GM18907 (cell line): Measurements from ENCODE around the gene KIAA2012.

Source experiments
- ATAC-seq: cut with Tn5 transposase; IDR thresholded peaks from one replicate; pipeline ENCODE4 v1.9.1; 2021; ENCODE audit warnings: mild to moderate bottlenecking, moderate library complexity; ENCODE audit not compliant: unreplicated experiment

KIAA2012 gene

DNA sequence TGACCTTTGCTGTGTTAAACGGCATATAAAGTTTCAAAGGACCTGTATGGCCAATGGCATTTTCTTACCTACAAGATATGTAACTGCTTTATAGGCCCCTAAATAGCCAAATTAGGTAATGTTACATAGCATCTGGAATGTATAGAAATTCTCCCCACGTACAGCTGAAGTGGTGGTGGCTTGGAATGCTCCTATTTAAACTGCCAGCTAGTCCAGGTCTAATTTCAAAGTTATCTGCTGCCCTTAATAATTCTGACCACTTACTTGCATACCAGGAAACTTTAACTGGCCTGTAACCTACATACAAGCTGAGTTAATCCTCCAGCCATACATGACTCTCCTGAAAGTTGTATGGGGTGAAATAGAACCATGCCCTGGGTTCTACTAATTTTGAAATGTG is 1.3 kb downstream of the KIAA2012 start:
- no peak for ATAC-seq

DNA sequence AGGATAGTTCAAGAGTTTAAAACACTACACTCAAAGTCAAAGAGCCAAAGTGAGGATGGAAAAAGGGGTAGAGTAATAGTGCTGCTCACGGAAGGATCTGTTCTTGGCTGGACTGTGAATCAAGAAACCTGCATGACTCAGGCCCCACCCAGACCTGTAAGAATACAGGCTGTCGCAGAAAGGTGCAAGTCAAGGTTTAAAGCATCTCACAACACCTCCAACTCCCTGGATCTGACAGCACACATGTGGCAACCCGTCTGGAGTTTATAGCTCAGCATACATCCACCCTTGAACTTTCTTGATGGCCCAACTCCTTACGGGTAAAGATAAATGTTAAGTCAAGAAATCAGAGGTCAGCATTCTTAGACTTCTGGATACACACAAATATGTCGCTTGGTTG is 6.3 kb downstream of the KIAA2012 start:
- no peak for ATAC-seq

DNA sequence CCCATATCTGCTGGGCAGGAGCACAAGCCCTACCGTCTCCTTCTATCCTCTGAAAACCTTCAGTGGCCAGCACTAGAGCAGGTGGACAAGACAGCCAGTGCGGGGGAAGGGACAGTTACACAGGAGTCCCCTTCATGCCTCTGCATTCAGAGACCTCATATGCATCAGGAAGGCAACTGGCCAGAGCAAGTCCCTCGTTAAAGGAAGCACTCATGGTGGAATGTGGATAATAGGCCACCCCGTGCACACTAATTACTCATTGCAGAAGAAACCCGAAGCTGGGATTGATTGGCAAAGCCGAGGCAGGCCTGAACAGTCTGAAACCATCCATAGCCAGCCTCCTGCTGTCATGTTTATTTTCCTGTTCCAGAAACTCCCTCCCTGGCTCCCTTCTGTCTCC is 11.2 kb downstream of the KIAA2012 start:
- no peak for ATAC-seq

DNA sequence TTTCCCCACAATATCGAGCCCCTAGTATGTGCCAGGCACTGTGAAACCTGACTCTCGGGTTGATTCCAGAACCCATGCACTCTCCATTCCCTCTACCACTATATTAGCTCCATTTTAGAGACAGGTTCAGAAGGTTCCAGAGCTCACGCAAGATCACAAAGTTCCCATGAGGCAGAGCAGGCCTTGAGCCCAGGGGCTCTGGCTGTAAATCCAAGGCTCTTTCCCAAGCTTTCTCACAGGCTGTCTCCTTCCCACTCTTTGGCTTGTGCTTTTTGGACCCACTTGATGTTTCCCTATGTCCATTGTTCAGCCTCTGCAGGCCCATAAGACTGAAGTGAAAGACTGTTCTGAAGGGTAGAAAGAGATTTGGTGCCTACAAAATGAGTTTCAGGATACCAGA is 15.7 kb downstream of the KIAA2012 start:
- no peak for ATAC-seq

DNA sequence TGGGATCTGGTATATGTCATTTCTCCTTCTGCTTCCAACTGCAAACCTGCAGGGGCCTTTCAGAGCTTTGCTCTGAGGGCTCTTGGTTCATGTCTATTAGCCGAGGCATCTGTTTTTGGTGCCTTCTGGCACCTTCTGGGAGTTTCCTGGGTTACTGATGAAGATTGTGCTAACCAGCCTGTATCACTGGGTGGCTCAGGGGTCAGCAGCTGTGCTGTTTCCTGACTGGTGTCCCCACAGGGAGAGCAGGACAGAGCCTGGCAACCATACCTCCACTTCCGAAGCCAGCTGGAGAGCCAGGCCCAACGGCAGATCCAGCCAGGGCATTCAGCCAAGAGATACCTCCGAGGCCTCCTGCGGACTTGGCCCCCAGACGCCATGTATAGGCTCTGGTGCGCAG is 17.5 kb downstream of the KIAA2012 start:
- ATAC-seq, result no peak

DNA sequence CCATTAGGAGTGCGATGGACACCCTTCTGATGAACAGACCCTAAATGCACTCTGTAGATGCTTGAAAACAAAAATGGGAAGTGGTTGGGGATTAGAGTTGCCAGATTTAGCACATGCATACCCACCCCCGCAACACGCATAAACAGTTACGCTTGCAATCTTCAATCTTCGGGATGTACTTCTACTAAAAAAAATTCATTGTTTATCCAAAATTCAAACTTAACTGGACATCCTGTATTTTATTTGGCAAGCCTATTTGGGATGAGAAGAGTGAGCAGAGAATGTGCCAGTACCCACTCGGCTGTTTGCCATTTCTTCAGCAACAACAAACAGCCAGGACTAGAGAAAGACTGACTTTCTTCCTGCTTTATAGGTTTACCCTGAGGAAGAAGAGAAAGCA is 18.4 kb downstream of the KIAA2012 start:
- ATAC-seq, result no peak

DNA sequence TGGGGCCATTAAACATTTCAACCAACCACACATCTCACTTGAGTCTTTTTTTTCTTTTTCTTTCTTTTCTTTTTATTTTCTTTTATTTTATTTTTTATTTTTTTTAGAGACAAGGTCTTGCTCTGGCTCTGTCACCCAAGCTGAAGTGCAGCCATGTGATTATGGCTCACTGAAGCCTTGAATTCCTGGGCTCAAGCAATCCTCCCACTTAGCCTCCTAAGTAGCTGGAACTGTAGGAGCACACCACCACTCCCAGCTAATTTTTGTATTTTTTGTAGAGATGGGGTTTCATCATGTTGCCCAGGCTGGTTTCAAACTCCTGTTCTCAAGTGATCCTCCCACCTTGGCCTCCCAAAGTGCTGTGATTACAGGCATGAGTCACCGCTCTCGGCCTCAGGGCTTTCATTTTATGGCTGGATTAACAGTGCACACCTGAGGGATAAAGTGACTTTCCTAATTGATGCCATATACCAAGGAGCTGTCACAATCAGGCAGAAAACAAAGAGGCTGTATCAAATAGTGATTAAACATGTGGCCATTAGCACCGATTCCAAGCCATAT is 21.5 kb downstream of the KIAA2012 start:
- no peak for ATAC-seq

DNA sequence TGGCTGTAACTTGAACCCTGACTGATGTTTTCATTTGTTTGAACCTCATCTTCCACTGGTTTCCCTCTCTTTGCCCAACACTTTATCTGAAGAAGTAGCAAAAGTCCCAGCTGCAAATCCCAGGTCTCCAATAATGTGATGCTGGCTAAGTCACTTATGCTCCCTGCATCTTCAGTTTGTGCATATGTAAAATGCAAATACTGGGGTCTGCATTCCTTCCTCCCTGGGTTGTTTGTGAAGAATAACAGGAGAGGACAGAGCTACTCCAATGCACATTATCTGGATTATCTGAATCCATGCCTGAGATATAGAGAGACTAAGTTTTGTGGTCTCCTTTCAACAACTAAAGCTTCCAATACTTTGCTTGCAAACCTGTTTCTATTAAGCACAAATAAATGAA is 22.2 kb downstream of the KIAA2012 start:
- ATAC-seq, result no peak

DNA sequence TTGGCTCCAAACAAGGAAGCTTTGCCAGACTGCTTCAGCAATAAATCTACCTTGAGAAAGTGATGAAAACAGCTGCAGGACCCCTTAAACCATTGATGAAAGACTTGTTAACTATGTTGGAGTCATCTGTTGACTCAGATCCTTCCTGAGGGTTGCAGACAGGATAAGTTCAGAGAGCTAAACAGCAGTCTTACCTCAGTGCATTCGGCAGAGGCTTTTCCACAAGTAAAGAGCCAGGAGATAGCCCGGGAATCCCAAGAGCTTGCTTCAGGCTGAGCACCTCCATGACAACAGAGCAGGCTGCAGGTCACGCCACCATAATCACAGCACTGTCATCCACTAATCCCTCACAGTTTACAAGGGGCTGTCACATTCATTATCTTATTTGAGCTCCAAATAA is 23.7 kb downstream of the KIAA2012 start:
- ATAC-seq, result no peak

DNA sequence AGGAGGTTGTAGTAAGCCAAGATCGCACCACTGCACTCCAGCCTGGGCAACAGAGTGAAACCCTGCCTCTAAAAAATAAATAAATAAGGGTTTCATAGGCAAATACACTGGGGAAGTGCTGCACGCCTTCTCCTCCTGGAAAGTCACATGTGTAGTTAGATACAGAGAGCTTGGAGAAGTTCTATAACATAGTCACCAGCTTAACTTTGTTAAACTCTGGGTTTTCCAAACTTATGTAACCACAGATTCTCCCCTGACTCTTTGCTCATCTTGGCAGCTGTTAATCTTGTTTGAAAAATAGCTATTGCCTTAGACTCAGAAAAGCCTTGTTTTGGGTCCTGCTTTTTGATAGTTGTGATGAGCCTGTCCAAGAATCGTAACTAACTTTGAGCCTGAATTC is 25.2 kb downstream of the KIAA2012 start:
- no peak for ATAC-seq

DNA sequence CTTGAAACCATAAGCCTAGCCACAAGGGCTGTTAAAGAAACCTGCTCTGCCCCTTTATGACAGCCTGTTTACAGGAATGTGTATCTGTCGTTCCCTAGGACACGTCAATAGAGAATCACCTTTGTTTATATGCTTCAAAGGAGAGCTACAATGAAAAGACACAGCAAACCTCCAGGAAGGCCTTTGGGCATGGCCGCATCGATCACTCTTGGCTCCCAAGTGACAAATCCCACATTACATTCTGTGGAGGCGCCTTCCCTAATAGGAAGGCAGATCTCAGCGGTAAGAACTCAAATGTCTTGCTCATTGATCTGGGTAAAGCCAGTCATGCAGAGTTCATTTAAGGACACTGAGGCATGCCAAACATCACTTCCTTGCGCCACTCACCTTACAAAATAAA is 26.5 kb downstream of the KIAA2012 start:
- no peak for ATAC-seq

DNA sequence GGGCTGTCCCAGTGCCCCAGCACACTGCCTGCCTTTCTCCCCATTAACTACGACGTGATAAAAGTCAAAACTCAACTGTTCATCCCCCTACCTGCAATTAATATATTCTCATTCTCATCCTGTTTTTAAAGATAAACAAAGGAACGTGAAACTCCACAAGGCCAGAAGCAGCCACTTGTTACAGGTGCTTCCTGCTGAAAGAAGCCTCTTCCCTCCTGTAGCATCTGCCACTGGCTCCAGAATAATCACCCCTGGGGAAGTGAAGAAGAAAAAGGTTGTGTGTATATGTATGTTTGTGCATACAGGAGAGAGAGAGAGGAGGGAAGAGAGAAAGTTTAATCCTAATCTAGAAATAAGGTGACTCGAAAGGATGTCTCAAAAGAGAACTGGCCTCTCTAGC is 27.1 kb downstream of the KIAA2012 start:
- ATAC-seq, result no peak

DNA sequence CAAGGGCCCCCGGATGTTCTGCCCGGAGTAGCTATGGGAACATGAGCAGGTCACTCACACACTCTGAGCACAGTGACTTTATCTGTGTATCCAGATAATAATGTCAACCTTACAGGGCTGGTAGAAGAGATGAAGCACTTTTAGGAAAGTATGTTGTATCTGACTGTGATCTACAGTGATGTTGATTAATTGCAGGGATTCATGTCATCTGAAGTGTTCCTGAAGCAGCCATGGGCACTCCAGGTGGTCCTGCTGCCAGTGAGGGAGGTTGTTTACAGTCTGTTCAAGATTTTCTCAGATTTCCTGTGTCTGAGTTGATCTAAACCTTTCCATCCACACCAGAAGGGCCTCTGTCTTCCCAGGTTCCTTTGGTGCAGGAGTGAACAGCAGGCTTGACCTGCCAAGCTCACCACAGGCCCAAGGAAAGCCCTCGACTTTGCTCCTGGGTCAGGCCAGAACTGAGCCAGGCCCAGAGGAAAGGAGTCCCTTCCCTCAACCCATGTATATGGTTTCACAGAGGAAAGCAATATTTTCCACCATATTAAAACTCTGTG is 28.0 kb downstream of the KIAA2012 start:
- no peak for ATAC-seq

DNA sequence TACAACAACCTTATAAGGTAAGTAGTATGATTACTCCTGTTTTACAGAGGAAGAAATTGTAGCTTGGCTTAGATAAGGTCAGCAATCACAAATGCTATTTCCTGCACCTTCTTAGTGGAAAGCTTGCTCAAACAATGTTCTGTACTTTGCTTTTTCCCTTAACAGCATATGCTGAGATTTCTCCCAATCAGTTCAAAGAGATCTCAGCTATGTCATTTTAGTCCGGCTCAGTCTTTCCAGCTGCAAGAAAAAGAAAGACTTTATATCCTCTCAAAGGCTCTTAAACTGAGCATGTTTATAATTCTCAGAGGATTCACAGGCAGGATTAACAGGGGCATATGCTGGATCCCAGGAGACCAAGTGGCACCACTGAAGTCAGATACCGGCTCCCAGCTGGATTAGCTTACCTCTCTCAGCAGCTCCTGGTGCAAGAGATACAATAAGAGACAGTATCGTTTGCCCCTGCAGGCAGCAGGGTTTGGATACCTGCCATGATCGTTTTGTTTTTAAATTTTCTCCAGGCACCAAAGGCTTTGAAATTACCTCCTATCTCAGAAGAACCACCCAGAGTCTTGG is 29.5 kb downstream of the KIAA2012 start:
- no peak for ATAC-seq

DNA sequence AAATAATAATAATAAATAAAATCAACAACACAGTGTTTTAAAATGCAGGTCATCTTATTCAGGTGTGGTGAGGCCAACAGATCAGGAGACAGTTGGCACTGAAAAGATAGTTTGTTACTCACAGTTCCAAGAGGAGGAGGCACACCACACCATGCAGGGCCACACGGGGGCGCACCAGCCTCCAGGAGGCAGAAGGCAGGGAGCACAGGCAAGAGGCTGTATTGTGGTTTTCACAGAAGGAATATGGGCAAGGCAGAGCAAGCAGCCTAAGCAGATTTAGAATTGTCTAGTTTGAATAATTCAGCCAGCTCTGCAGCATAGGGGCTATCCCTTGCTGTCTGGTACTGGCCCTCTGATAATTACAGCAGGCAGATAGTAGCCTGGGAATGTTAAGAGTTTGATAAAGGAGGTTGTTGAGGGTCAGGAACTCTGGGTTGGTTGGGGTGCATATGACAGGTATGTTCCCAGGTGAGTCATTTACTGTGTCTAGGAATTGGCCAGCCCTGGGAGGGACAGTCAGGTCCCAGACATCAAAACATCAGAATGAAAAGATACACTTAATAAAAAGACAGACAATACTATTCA is 31.3 kb downstream of the KIAA2012 start:
- ATAC-seq, result no peak

DNA sequence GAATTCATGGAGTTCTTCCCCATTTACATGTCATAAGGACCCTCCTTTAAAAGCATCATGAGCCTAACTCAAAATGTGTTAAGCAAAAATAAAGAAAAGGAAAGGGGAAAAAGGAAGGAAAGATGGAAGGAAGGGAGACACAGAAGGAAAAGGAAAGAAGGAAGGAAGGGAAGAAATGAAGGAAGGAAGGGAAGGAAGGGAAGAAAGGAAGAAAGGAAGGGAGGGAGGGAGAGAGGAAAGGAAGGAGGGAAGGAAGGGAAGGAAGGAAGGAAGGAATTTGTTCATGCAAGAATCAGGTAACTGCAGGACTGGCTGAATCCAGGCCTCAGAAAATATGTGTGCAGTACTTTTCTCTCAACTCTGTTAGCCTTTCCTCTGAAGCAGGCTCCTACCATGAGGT is 32.0 kb downstream of the KIAA2012 start:
- no peak for ATAC-seq

DNA sequence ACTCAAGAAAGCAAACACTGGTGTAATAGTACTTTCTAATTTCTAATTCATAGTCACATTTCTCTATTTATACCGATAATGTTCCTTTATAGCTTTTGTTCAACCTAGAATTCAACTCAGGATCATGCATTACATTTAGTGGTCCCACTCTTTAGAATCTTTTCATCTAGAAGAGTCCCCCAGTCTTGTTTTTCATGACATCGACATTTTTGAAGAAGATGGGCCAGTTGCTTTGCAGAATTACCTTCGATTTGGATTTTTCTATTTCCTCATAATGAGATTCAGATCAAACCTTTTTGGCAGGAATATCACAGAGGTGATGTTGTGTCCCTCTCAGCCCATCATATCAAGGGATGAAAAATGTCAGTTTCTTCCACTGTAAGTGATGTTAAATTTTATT is 35.3 kb downstream of the KIAA2012 start:
- no peak for ATAC-seq

DNA sequence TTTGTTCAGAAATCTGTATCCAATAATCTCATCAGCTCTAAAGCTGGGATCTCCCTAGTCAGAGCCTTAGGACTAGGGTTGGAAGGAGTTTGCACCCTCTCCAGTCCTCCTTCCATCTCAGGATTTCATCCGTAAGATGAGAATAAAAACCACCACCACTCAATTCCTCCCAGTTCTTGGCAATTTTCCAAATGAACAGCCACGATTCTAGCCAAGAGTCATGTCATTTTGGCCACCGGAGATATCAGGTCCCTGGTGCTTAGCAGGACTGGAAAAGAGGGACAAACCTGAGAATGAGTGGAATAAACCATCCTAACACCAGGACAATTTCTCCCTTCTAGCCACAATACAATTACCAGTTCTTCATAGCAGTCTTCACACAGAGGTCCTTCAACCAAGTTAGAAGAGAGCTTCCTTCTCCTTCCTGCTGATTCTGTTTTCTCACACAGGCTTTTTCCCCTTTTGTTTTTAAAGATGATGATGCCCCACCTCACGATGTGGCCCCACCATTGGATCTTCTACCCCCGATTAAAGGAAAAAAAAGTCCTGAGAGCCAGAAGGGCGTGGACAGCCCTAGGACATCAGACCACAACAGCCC is 36.2 kb downstream of the KIAA2012 start:
- ATAC-seq, result no peak

DNA sequence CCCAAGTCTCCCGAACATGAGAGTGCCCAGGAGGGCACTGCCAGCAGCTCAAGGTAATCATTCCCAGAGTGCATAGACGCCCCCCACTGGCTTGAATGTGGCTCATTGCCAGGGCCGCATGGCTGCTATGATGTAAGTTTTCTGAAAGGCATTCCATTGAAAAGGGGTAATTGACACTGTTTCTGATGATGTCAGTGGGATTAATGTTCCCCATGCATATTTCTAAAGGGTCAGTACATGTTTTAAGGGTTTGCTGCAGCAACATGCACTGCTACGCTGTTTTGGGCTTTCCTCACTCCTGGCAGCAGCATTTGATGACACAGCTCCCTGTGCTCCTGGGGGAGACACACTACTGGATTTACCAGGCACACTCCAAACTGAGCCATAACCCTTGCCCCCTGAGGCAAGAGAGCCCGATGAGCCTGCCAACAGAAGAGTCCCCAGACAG is 36.7 kb downstream of the KIAA2012 start:
- ATAC-seq, result no peak

DNA sequence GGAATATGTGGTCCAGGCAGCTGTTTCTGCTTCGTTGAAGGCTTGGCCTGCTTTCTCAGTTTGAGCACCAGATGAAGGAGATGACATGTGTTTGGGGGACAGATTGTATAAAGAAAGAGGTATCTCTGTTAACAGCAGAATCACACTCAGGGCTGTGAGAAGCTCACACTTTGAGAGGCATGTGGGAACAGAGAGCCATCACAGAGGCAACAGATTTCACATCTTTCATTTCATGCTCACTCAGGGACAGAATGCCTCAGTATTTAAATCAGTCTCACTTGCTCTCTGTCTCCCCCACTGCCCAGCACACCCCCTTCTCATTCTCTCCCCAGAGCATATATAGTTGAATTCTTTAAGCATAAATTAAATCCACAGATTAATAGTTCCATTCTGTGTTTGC is 37.4 kb downstream of the KIAA2012 start:
- no peak for ATAC-seq

DNA sequence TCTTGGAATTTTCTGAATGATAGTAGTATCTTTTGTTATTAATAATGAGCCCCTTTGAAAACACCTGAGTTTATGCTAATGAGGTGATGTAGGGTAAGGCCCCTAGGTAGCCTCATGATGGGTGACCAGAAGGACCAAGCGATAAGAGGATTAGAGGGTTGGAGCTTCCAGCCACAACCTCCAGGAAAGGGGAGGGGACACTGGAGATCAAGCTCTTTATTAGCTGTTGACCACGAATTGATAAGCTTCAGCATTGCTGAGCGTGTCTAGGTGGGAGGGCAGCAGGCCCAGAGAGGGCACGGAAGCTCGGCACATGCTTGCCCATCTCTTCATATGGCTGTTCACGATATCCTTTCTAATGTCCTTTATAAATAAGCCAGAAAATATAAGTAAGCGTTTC is 39.0 kb downstream of the KIAA2012 start:
- no peak for ATAC-seq

DNA sequence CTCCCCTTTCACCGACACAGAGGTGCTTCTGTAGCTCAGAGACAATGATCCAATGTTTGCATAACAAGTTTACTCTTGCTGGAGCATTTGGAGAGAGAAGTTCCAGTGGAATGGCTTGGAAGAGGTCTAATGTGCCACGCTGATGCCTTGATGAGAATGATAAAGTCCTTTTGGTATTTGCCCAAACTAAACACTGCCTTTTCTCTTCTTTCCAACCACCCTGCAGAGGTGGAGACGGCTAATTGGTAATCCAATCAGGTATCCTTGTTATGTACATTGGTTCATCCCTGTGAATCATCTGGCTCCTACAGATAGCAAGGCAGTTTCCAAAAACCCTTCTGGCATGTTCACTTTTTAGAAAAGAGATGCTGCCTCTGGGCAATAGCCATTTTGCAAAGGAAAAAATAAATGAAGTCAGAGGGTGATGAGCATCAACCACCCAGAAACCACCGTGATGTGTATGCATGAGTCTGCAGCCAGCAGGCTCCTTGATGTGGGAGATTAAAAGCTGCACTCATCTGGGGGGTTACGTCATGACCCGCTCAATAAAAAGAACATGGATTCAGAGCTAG is 40.6 kb downstream of the KIAA2012 start:
- ATAC-seq, result no peak
